Panc1 (cell line): Measurements from ENCODE around the gene FOSL2. TPM values are rescaled to one million over a fixed set of nuclear protein-coding genes. Genes with fewer than 3 reads are reported as not detected.
"Not testable (repeated sequence)": the region's sequence is repeated elsewhere in the genome, so short reads cannot be mapped to it uniquely, and the experiment has no call there.

Source experiments
- ATAC-seq: fragments of 200-7000 bp; cut with Tn5 transposase; 2 replicates; pipeline ENCODE4 v1.9.1; 2020; ENCODE audit warnings: mild to moderate bottlenecking, moderate library complexity
- BruUV-seq: library from RNA; stranded (reverse); fragments of 400-500 nt; replicated peaks from 2 replicates; lab custom pipeline; 2021; lab: Mats Ljungman, UMichigan
- CTCF ChIA-PET: fragments of 300-600 bp; sonication (Branson Sonifier 250); formaldehyde crosslinking; loops from one replicate; lab custom pipeline; 2022; ENCODE audit warnings: antibody characterized with exemption; lab: Charles Lee
- POLR2A ChIA-PET: fragments of 300-600 bp; sonication (Branson Sonifier 250); formaldehyde crosslinking; loops from one replicate; lab custom pipeline; 2022; ENCODE audit warnings: antibody characterized with exemption; lab: Charles Lee
- DNase-seq: peaks from one replicate; pipeline ENCODE4 v3.0.0-alpha.2; 2010; ENCODE audit warnings: low read depth, low spot score
- H3K27ac ChIP-seq: 2 replicates; pipeline ENCODE4 v1.5.1; 2011; ENCODE audit warnings: mild to moderate bottlenecking, low read length, inconsistent platforms
- H3K27me3 ChIP-seq: fragments of 200-500 bp; sonication (Bioruptor generic); 2 replicates; pipeline ENCODE4 v1.6.0; 2014; ENCODE audit warnings: low read length, inconsistent platforms; ENCODE audit not compliant: control insufficient read depth, insufficient read depth
- H3K36me3 ChIP-seq: fragments of 200-500 bp; sonication (Bioruptor generic); 2 replicates; pipeline ENCODE4 v1.5.1; 2014; ENCODE audit warnings: inconsistent platforms, mild to moderate bottlenecking, low read length, moderate library complexity; ENCODE audit not compliant: control insufficient read depth, insufficient read depth
- H3K4me1 ChIP-seq: 2 replicates; pipeline ENCODE4 v1.5.1; 2011; ENCODE audit warnings: inconsistent platforms, mild to moderate bottlenecking, low read length, moderate library complexity; ENCODE audit not compliant: control insufficient read depth, insufficient read depth
- H3K4me3 ChIP-seq, 2 experiments: 2 replicates each; pipeline ENCODE4 v1.5.1; 2011 to 2012; ENCODE audit warnings: low read depth in 2 of 2, low read length in 2 of 2, mild to moderate bottlenecking in 2 of 2, inconsistent platforms in 1 of 2, moderate library complexity in 1 of 2
- H3K9me3 ChIP-seq: fragments of 200-500 bp; sonication (Bioruptor generic); 2 replicates; pipeline ENCODE4 v1.5.1; 2014; ENCODE audit warnings: low read depth, mild to moderate bottlenecking, inconsistent platforms, low read length, moderate library complexity; ENCODE audit not compliant: control insufficient read depth, insufficient read depth
- CTCF ChIP-seq: fragments of 450-650 bp; IDR thresholded peaks from 2 replicates; pipeline ENCODE4 v1.5.1; 2017; ENCODE audit warnings: mild to moderate bottlenecking
- POLR2AphosphoS5 ChIP-seq: IDR thresholded peaks from 2 replicates; pipeline ENCODE4 v1.6.1; 2012; ENCODE audit warnings: mild to moderate bottlenecking, low read depth, low read length, moderate library complexity
- REST ChIP-seq, 2 experiments: IDR thresholded peaks; 2 replicates each; pipeline ENCODE4 v1.6.1; 2011 to 2012; ENCODE audit warnings: low read depth in 2 of 2, control low read depth in 1 of 2, low read length in 1 of 2, mild to moderate bottlenecking in 1 of 2, moderate library complexity in 1 of 2; ENCODE audit not compliant: insufficient read depth in 1 of 2
- SIN3A ChIP-seq: IDR thresholded peaks from 2 replicates; pipeline ENCODE4 v1.6.1; 2012; ENCODE audit warnings: low read depth, mild to moderate bottlenecking, low read length, moderate library complexity, borderline replicate concordance; ENCODE audit not compliant: insufficient read depth
- TCF7L2 ChIP-seq: IDR thresholded peaks from 2 replicates; pipeline ENCODE4 v1.6.1; 2011; ENCODE audit warnings: mild to moderate bottlenecking, low read depth, low read length, inconsistent platforms
- in situ Hi-C: cut with HindIII; loops from 2 replicates; pipeline ENCODE4 v1.10.0; 2016; ENCODE audit warnings: low sequenced_read_pairs, low pct_unique_long_range_greater_than_20kb
- intact Hi-C: fragments of 100-400 bp; cut with micrococcal nuclease; formaldehyde crosslinking; loops from one replicate; pipeline ENCODE4 v1.10.0; 2022; ENCODE audit not compliant: unreplicated experiment
- total RNA-seq: library from RNA; stranded (reverse); gene quantifications from one replicate; pipeline ENCODE4 v1.2.1, GENCODE V29; 2021; ENCODE audit not compliant: unreplicated experiment

FOSL2 gene
- total RNA-seq, 1 experiment from 2014 or later, result 29.0 TPM

- no peak for TF ChIP-seq REST (IDR thresholded peaks at IDR 0.05; ENCODE audit: insufficient read depth in 1 of 2, low read depth in 2 of 2, low read length in 1 of 2)
- no peak for TF ChIP-seq TCF7L2
- no peak for TF ChIP-seq CTCF
- TF ChIP-seq POLR2AphosphoS5, result no peak
- no peak for TF ChIP-seq SIN3A
- no peaks in the 10 kb centered on the region for H3K36me3 ChIP-seq
- H3K4me3 ChIP-seq, result no peak overlapping the region
- in situ Hi-C loops, result no loop called here
- no peaks in the 10 kb centered on the region; the same call in 1 of the 2 replicates for H3K4me1 ChIP-seq
- no peak for DNase-seq
- H3K27ac ChIP-seq, result no peak overlapping the region
- intact Hi-C loops, result no loop called here
- ChIA-PET CTCF (no interaction called here), POLR2A (no interaction called here)
- ATAC-seq, result no peak
- no peaks in the 10 kb centered on the region for H3K27me3 ChIP-seq
- no TSS peak for BruUV-seq
- H3K9me3 ChIP-seq, result no peaks in the 10 kb centered on the region
Measured at GRCh38 chr2:28370354-28370753, 22.3 kb upstream of the FOSL2 start.

DNA sequence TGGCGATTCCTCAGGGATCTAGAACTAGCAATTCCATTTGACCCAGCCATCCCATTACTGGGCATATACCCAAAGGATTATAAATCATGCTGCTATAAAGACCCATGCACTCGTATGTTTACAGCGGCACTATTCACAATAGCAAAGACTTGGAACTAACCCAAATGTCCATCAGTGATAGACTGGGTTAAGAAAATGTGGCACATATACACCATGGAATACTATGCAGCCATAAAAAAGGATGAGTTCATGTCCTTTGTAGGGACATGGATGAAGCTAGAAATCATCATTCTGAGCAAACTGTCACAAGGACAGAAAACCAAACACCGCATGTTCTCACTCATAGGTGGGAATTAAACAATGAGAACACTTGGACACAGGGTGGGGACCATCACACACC, 20.9 kb upstream of the FOSL2 start:
- POLR2A ChIA-PET, CTCF ChIA-PET, BruUV-seq: not testable (repeated sequence)

DNA sequence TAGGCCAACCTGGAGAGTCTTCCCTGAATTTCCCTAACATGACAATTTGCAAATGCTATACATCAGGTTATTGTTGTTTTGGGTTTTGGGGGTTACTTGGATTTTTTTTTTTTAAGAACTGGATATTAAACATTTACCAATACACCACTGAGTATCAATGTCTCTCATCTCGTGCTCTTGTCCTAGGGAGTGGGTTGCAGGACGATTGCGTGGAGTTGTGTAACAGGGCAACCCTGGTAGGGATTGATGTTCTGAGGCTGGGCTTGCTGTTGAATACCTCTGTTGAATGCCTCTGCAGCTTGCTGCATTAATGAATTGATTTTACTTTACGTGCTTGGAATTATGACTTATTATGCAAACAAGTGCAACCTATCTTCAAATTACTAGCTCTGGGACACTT, 18.8 kb upstream of the FOSL2 start:
- Histone ChIP-seq H3K4me3 (no peak overlapping the region), H3K27me3 (no peaks in the 10 kb centered on the region), H3K27ac (no peak overlapping the region), H3K36me3 (no peaks in the 10 kb centered on the region), H3K4me1 (no peaks in the 10 kb centered on the region), H3K9me3 (no peaks in the 10 kb centered on the region)
- ChIA-PET POLR2A (interaction anchor here (0.7 kb wide), 1 partner anchor 818 kb away, joined by 5 read pairs; no protein-coding TSS in a partner anchor), CTCF (interaction anchor here (0.7 to 0.8 kb wide), 2 partner anchors 290 to 650 kb away, joined by 3 to 9 read pairs; no protein-coding TSS in a partner anchor)
- no TSS peak for BruUV-seq
- intact Hi-C loops (no loop called here), in situ Hi-C loops (no loop called here)
- ATAC-seq (no peak), DNase-seq (no peak)
- no peak for TF ChIP-seq REST (IDR thresholded peaks at IDR 0.05; ENCODE audit: insufficient read depth in 1 of 2, low read depth in 2 of 2, low read length in 1 of 2)
- TF ChIP-seq CTCF, result no peak

More for the DNA sequence above, 20.9 kb upstream of the FOSL2 start:
- in situ Hi-C loops, H3K9me3 ChIP-seq, intact Hi-C loops, ATAC-seq, H3K4me3 ChIP-seq, H3K27ac ChIP-seq, H3K36me3 ChIP-seq, H3K4me1 ChIP-seq, H3K27me3 ChIP-seq, DNase-seq: not testable (repeated sequence)
